Ureter (tissue), 1 donor: ENCODE data around the gene TDRD10. TPM values are rescaled to one million over a fixed set of nuclear protein-coding genes. Genes with fewer than 3 reads are reported as not detected.

Source experiments
- DNase-seq: peaks from one replicate; pipeline ENCODE4 v3.0.0-alpha.2; 2020; ENCODE audit warnings: low spot score
- total RNA-seq: library from RNA; stranded (reverse); gene quantifications from one replicate; pipeline ENCODE4 v1.2.4, GENCODE V29; 2023
- donor health status: DM: yes; HTN: yes; CAD: no.

TDRD10 gene
- total RNA-seq = 3.3 TPM

- no peak for DNase-seq
These were observed at the start of gene TDRD10, which contains the start of gene SHE for GRCh38 chr1:154502066-154502743. Gene TDRD10 (plus strand): TSS chr1:154502219. CDS start chr1:154506904, 4,685 bp downstream. Gene SHE (minus strand): TSS chr1:154502412. CDS start chr1:154502026, 386 bp downstream.

DNA sequence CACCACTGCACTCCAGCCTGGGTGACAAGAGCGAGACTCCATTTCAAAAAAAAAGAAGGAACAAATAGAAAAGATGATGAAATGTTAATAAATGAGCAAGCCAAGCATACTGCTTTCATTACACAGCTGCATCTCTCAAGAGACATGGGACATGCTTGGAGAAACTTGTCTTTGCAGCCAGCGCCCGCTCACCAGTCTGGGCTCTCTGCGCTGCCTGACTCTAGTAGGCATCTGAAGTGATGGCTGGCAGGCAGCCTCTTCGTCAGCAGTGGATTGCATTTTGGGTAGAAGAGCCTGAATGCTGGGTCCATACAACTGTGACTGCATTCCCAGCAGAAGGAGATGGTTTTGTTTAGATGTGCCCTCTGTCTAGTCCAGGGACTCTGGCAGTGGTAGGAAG is 48.9 kb upstream of the TDRD10 start:
- DNase-seq = no peak

- DNase-seq = no peak
These were observed 48.3 kb upstream of the TDRD10 start for GRCh38 chr1:154453574-154454352.

- no peak for DNase-seq
These were observed 47.5 kb upstream of the TDRD10 start for GRCh38 chr1:154454386-154455120.

GRCh38 chr1:154456631-154457030 is 45.4 kb upstream of the TDRD10 start:
- no peak for DNase-seq

- no peak for DNase-seq
These were observed 42.9 kb upstream of the TDRD10 start for GRCh38 chr1:154459080-154459479.

- DNase-seq = no peak
These were observed 41.2 kb upstream of the TDRD10 start for GRCh38 chr1:154460695-154461260.

DNA sequence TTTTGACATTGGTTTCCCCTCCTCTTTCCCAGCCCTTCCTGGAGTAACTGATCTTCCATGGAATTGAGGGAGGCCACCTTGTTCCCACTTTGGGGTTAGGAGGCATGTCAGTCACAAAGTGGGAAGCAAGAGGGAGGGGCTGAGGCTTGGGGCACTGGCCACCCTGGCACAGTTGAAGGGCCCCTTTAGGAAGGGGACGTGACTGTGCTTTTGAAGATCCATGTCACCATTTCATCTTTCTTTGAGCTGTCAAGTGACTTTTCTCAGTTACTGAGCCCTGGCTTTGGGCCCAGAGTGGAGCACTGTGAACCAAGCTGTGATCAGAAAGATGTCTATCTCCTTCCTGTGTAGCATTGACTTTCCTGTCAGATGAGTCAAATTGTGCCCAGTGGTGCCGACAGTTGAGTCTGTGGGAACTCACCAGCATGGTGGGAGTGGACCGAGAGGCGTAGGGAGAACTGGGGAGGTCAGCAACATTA is 38.5 kb upstream of the TDRD10 start:
- no peak for DNase-seq

DNA sequence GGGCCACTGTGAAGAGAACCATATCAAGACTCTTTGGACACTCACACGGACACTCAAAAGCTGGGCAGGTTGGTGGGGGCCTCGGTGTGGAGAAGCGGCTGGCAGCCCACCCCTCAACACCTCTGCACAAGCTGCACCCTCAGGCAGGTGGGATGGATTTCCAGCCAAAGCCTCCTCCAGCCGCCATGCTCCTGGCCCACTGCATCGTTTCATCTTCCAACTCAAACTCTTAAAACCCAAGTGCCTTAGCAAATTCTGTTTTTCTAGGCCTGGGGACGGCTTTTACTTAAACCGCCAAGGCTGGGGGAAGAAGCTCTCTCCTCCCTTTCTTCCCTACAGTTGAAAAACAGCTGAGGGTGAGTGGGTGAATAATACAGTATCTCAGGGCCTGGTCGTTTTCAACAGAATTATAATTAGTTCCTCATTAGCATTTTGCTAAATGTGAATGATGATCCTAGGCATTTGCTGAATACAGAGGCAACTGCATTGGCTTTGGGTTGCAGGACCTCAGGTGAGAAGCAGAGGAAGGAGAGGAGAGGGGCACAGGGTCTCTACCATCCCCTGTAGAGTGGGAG is 36.3 kb upstream of the TDRD10 start:
- DNase-seq = no peak

- no peak for DNase-seq
These were observed 35.8 kb upstream of the TDRD10 start for GRCh38 chr1:154466206-154466605.

GRCh38 chr1:154466921-154467417 is 35.0 kb upstream of the TDRD10 start:
- DNase-seq = no peak

GRCh38 chr1:154467434-154468102 is 34.5 kb upstream of the TDRD10 start:
- no peak for DNase-seq

GRCh38 chr1:154468535-154469250 is 33.3 kb upstream of the TDRD10 start:
- DNase-seq = no peak

DNA sequence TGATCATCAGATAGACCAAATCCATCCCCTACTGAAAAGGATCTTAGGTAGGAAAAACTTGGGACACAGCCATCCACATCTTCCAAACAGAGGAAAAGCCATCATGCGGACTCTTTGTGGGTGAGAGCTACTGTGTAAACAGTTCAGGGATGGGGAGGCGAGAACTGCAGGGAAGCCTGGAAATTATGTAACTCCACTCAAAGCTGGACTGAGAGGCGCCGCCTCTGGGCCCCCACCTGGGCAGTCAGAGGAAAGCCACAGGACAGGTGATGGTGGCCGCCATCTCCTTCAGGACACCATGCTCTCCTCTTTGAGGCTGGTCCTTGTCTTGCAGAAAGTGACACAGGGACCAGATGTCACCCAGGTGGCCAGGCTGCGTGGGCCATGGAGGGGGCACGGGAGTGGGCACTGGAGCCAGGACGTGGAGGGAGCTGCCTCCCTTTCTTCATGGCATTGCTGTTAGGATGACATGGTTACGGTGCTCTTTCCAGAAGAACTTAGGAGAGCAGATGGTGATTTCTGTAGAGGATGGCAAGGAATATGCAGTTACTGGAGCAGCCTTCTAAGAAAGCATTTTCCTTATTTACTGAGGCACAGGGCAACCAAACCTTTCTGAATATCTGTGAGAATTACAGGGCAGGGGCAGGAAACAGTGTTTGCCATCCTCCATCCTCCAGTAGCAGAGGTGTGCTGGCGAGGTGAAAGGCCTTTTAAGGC is 32.0 kb upstream of the TDRD10 start:
- DNase-seq = no peak

- DNase-seq = no peak
These were observed 30.7 kb upstream of the TDRD10 start for GRCh38 chr1:154471304-154471703.

DNA sequence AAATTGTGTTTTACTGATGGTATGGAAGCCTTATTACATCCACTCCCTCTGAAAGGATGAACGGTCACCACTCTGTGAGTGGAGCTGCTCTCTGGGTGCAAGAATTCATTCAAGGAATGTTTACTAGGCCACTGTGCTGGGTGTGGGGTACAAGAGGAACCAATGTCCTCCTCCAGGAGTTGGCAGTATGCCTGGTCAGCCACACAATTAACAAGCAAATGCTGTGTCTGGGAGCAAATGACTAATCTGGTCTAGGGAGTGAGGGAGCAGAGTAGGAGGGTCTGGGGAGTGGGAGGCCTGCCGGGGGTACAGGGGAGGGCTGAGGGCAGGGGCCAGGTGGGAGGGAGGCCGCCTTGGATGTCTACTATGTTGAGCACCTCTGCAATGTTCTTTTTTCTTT is 27.2 kb upstream of the TDRD10 start:
- DNase-seq = no peak

DNA sequence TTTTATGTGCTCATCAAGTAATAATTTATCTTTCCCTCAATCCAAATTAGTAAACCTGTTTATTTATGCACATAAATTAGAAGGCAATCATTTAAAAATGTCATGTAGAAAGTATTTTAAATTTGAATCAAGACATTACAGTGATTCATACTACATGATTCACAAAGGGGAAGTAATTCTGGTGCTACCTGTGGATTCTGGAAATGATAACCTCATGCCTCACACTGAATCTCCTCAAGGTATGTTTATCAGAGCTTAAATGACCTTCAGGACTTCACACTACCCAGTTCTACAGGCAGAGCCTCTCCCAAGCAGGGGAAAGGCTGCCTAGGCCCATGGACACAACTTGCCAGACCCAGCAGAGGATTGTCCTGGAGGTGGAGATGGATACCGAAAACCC is 25.2 kb upstream of the TDRD10 start:
- no peak for DNase-seq

- no peak for DNase-seq
These were observed 24.0 kb upstream of the TDRD10 start for GRCh38 chr1:154478013-154478412.

- no peak for DNase-seq
These were observed 23.4 kb upstream of the TDRD10 start for GRCh38 chr1:154478639-154479038.
